ENCODE measurements around the gene SLC9A3. TPM values are rescaled to one million over a fixed set of nuclear protein-coding genes. Genes with fewer than 3 reads are reported as not detected.
A peak's percentile ranks its signal among the peaks of the same experiment; 100 is the strongest.

The SLC9A3 gene
- total and polyA plus RNA-seq, 8 donors = 2.7 to 142 (median 14.9) TPM

DNA sequence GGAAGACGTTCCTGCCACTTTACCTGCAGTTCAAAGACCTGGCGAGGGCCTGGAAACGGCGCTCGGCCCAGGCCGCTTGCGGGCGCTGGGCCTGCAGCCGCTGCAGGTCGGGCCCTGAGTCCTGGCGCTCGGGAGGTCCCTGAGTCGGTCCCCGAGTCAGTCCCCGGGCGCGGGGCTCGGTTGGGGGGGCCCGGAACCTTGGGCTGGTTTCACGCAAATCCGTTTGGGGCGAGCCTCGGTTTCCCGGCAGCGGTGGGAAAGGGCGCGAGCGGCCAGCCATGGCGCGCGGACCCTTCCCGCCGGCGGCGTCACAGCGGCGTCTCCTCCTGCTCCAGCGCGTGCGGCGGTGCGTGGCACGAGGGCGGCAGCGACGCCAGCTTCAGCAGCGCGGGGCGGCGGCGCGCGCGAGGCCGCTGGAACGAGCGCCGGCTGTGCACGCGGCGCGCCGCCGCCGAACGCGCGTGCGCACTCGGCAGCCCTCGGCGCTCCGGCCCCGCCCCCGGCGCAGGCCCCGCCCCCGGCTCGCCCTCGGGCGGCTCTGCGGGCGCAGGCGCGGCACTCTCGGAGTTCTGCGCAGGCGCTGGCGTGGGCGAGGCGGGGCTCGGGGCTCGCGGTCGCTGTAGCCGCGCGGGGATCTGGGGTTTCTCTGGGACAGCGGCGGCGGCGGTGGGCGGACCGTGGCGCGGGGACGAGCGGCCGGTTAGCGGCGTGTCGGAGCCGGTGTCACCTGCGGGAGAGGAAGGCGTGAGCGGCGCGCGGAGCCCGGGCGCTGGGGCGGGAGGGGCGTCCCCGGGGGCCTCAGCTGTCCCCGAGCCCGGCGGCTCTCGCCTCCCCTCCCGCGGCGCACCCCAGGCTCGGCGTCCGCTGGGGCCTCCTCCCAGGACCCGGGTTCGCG, 51.3 kb downstream of the SLC9A3 start:
- peaks cover 0 to 28% (median 12%) of the 10 kb centered on the region in 4 donors for H3K36me3 ChIP-seq
- intact Hi-C loops (cut with DNase I; ENCODE audit: low total_unique reads) = no loop called here

DNA sequence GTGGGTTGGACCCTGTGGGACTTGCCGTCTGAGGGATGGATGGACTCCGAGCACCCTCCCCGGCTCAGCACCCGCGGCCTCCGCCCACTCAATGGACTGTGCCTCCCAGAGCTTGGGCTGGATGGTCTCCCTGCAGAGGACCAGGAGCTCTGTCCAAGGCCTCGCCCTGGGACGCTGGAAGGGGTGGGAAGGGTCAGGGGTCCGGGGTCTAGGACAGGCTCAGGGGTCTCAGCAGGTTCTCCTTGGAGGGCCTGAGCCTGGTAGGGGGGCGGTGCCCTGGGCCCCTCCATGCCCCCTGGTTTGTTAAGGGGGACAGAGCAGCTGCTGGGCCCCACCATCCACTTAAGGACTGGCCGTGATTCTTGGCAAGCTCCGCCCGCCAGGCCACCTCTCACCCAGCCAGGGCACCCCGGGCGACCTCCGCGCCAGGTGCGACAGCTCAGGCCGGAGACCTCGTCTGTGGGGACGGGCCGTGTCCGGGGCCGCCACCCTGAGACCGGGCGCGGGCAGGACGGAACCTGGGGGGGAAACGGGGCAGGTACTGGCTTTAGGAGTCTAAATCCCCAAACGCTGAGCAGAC, 52.1 kb downstream of the SLC9A3 start:
- H3K27me3 ChIP-seq = peaks cover 16 to 35% (median 17%) of the 10 kb centered on the region in 3 donors
- intact Hi-C loops (cut with DNase I; ENCODE audit: low total_unique reads) = no loop called here
- peaks cover 0 to 29% (median 15%) of the 10 kb centered on the region in 4 donors for H3K36me3 ChIP-seq
- 8 to 34% (median 15%) methylated on average over 4 to 30 of the region's 30 CpGs for WGBS, 5 donors
- TF ChIP-seq, protein P1, sequence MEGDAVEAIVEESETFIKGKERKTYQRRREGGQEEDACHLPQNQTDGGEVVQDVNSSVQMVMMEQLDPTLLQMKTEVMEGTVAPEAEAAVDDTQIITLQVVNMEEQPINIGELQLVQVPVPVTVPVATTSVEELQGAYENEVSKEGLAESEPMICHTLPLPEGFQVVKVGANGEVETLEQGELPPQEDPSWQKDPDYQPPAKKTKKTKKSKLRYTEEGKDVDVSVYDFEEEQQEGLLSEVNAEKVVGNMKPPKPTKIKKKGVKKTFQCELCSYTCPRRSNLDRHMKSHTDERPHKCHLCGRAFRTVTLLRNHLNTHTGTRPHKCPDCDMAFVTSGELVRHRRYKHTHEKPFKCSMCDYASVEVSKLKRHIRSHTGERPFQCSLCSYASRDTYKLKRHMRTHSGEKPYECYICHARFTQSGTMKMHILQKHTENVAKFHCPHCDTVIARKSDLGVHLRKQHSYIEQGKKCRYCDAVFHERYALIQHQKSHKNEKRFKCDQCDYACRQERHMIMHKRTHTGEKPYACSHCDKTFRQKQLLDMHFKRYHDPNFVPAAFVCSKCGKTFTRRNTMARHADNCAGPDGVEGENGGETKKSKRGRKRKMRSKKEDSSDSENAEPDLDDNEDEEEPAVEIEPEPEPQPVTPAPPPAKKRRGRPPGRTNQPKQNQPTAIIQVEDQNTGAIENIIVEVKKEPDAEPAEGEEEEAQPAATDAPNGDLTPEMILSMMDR (IDR thresholded peaks at IDR 0.05) = no peak
- no peak for TF ChIP-seq POLR2AphosphoS5 (IDR thresholded peaks at IDR 0.05)
- DNase-seq = peak; percentile 45 to 69
- H3K4me3 ChIP-seq = peak overlapping the region; percentile 90 to 99 (median 94)
- H3K9me3 ChIP-seq = no peaks in the 10 kb centered on the region
- H3K4me1 ChIP-seq = peaks cover 21 to 46% (median 44%) of the 10 kb centered on the region in 4 donors
- peak overlapping the region; percentile 65 to 86 (median 84) for H3K27ac ChIP-seq

More for the DNA sequence above, 51.3 kb downstream of the SLC9A3 start:
- Histone ChIP-seq H3K27me3 (peaks cover 16 to 42% (median 18%) of the 10 kb centered on the region in 3 donors), H3K4me3 (peak overlapping the region; percentile 90 to 99 (median 94)), H3K27ac (peak overlapping the region; percentile 75 to 86 (median 84)), H3K4me1 (peaks cover 21 to 46% (median 44%) of the 10 kb centered on the region in 4 donors), H3K9me3 (no peaks in the 10 kb centered on the region)
- TF ChIP-seq, protein P1 (IDR thresholded peaks at IDR 0.05) = no peak
- TF ChIP-seq EP300 (IDR thresholded peaks at IDR 0.05) = no peak
- no peak for TF ChIP-seq POLR2A (IDR thresholded peaks at IDR 0.05)
- peak in 2 of 3 donors; percentile 74 to 76 for TF ChIP-seq POLR2AphosphoS5 (IDR thresholded peaks at IDR 0.05)
- 0 to 1% (median 0%) methylated on average over 18 to 137 of the region's 137 CpGs for WGBS, 5 donors
- DNase-seq = peak; percentile 85 to 96

DNA sequence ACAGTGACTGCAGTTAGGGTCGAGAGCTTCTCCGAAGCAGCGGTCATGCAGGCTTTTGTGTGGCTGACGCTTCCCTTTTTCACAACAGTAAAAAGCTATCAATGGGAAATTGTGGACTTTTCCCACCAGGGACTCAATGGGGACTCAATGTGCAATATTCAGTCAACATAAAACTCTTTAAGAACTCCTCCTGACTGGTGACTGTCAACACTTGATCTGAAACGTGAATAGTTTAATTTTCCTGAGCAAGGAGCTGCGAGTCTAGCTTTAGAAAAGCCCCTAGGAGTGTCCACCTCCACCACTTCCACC, 52.5 kb downstream of the SLC9A3 start:
- DNase-seq = no peak
- 64 to 88% (median 69%) methylated on average over 6 of the region's 6 CpGs for WGBS, 5 donors
- intact Hi-C loops (cut with DNase I; ENCODE audit: low total_unique reads) = no loop called here
- TF ChIP-seq, protein P1 (IDR thresholded peaks at IDR 0.05) = no peak
- TF ChIP-seq EP300 (IDR thresholded peaks at IDR 0.05) = no peak
- no peak for TF ChIP-seq POLR2AphosphoS5 (IDR thresholded peaks at IDR 0.05)
- no peak for TF ChIP-seq POLR2A (IDR thresholded peaks at IDR 0.05)
- Histone ChIP-seq H3K36me3 (peaks cover 1 to 33% (median 19%) of the 10 kb centered on the region in 4 donors), H3K27ac (peak overlapping the region in 4 of 5 donors; percentile 65 to 86 (median 85)), H3K27me3 (peaks cover 16 to 30% (median 17%) of the 10 kb centered on the region in 3 donors), H3K9me3 (no peaks in the 10 kb centered on the region), H3K4me1 (peaks cover 21 to 46% (median 44%) of the 10 kb centered on the region in 4 donors), H3K4me3 (peak overlapping the region; percentile 90 to 99 (median 94))

DNA sequence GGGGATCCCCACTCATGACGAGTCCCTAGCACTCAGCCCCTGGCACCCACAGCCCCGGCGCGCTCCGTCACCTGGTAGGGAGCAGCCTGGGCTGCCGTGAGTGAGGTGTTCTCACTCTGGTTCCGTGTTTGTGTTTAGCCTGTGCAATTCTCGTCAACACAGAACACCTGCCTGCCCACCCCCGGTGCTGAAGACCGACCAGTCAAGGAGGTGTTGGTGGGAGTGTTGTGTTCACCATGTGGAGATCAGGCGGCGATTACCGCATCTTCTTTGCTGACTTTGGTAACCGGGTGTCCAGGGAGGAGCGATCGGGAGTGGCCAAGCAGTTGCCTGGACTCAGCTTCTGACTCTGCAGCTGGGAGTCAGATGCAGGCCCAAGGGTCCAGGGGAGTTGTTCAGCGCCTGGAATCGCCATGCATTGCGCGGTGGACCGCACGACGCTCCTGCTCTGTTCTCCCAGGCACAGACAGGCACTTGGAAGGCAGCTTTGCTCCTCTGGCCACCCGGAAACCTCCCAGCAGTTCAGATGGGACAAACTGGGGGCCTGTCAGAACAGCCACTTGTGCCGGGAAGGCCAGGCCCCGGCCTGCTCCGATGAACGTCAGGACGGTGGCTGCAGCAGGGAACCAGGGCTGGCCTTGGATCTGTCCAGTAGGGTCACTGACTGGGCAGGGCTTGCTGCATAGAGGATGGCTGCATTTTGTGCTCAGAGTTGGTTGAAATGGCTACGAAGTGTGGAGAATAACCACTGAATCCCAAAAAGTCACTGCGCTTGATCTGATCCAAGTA, 53.1 kb downstream of the SLC9A3 start:
- Histone ChIP-seq H3K4me1 (peaks cover 21 to 46% (median 44%) of the 10 kb centered on the region in 4 donors), H3K27ac (no peak overlapping the region), H3K36me3 (peaks cover 7 to 39% (median 25%) of the 10 kb centered on the region in 4 donors), H3K4me3 (peak overlapping the region in 1 of 4 donors; percentile 99), H3K9me3 (no peaks in the 10 kb centered on the region), H3K27me3 (peaks cover 15 to 25% (median 15%) of the 10 kb centered on the region in 3 donors)
- no peak for DNase-seq
- 84 to 89% (median 86%) methylated on average over 20 to 31 of the region's 31 CpGs for WGBS, 5 donors
- intact Hi-C loops (cut with DNase I; ENCODE audit: low total_unique reads) = no loop called here
- TF ChIP-seq, protein P1 (IDR thresholded peaks at IDR 0.05) = no peak
- no peak for TF ChIP-seq EP300 (IDR thresholded peaks at IDR 0.05)
- TF ChIP-seq POLR2A (IDR thresholded peaks at IDR 0.05) = no peak
- TF ChIP-seq POLR2AphosphoS5 (IDR thresholded peaks at IDR 0.05) = no peak
